GM23248 (cell line): ENCODE data around the gene XIST.

Experiments used
- EZH2 ChIP-seq: fragments of 200-600 bp; sonication (generic); IDR thresholded peaks from 2 replicates; pipeline ENCODE4 v1.6.1; 2018; ENCODE audit warnings: antibody characterized with exemption, mild to moderate bottlenecking; ENCODE audit not compliant: insufficient read depth, poor library complexity, severe bottlenecking
- EZH2phosphoT487 ChIP-seq: fragments of 200-600 bp; sonication (generic); IDR thresholded peaks from 2 replicates; pipeline ENCODE4 v1.6.1; 2018; ENCODE audit warnings: antibody characterized with exemption, moderate library complexity, mild to moderate bottlenecking, low read depth; ENCODE audit not compliant: insufficient read depth

DNA sequence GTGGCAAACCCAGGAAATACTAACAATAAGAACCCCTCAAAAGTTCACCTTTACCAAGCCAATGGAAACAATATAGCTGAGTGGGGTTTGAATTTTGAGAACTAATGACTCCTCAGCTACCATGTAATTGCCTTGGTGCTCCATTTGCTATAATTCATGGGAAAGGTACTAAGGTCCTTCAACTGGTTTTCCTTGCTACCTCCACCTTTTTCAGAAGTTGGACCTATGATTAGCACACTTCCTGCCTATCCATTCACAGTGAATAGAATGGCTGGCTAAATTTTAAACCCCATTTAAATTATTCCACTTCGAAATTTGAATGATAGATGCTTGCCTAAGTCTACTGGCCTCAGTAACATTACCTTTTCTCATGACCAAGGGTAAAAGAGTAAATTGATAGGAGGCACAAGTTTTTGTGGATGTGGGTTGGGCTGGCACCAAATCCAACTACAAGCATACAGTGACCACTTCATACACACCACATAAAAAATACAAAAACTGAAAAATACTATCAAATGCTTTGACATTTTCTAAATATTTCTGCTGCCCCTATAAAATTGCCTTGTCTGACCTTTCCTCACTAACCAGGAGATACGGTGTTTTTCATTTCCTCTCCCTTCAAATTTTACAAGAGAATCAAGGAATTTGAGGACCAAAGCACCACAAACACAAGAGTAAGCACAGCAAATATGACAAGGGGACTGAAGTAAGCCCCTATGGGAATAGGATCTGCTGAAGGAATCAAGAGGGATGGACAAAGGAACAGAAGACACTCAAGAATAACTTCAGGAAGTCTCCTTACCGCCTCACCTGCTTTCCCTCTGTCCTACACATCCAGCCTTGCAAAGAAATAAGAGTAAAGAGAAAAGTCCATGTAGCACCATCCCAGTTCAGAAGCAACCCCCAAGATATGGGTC lies 34.1 kb downstream of the XIST start:
- TF ChIP-seq EZH2 (no peak), EZH2phosphoT487 (no peak)
